SKM-1 (cell line): ENCODE results near the gene UPF3B.
"Not testable (repeated sequence)": the region's sequence is repeated elsewhere in the genome, so short reads cannot be mapped to it uniquely, and the experiment has no call there.

Source experiments
- DNase-seq: peaks from one replicate; lab custom pipeline; 2025; ENCODE audit not compliant: unreplicated experiment; lab: John Stamatoyannopoulos, UW

The UPF3B gene, protein sequence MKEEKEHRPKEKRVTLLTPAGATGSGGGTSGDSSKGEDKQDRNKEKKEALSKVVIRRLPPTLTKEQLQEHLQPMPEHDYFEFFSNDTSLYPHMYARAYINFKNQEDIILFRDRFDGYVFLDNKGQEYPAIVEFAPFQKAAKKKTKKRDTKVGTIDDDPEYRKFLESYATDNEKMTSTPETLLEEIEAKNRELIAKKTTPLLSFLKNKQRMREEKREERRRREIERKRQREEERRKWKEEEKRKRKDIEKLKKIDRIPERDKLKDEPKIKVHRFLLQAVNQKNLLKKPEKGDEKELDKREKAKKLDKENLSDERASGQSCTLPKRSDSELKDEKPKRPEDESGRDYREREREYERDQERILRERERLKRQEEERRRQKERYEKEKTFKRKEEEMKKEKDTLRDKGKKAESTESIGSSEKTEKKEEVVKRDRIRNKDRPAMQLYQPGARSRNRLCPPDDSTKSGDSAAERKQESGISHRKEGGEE

DNA sequence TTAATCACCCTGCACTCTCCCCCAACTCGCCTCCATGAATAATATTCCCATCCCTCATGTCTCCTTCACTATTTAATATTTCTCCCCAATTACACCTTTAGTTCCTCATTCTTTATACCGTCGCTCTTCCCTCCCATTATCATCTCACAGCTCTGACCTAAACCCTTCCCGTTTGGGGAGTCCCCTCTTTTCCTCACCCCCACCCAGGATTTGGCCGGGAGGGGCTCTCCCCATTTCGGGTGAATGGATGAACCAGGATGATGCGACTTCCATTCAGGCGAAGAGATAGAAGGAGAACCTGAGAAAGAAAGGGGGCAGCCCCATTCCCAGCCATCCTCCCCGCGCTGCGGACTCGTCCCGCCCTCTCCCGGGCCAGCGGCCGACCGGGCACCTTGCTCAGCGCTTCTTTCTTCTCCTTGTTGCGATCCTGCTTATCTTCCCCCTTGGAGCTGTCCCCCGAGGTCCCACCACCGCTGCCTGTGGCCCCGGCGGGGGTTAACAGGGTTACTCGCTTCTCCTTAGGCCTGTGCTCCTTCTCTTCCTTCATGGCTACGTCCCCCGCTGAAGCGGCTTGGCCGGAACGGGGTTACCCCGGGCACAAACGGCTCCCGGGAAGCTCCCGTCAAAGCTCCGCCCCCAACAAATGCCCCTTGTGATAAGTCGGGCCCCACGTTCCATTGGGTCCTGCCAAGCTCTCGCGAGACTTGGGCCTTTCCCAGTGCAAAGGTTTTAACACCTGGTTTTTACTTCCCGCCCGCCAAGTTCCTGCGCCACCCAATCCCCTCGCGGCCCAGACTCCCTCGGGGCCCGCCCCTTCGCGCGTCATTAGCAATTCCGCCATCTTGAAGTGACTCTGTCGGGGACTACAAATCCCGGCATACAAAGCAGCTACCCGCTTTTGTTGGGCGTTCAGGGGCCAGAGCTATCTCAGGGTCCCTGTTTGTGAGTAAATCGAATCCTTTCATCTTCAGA lies at the start of gene UPF3B:
UPF3B (minus strand) TSS at position 582 of the 972 bp plus-strand sequence; CDS start at position 547, 35 bp downstream.
- peak; percentile 87 for DNase-seq

DNA sequence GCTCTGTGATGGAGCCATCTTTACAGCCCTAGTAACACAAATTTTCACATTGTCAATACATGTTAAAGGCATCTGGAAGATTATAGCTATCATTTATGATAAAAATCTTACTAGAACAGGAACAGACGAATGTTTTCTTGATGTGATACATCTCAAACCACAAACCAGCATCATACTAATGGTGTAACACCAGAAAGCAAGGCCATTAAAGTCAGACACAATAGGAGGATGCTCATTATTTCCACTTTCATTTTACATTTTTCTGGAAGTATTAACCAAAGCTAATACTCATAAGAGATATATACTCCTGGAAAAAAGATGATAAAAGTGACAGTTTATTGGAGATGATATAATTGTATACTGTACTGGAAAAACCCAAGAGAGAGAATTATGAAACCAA lies 48.2 kb upstream of the UPF3B start:
- no peak for DNase-seq

DNA sequence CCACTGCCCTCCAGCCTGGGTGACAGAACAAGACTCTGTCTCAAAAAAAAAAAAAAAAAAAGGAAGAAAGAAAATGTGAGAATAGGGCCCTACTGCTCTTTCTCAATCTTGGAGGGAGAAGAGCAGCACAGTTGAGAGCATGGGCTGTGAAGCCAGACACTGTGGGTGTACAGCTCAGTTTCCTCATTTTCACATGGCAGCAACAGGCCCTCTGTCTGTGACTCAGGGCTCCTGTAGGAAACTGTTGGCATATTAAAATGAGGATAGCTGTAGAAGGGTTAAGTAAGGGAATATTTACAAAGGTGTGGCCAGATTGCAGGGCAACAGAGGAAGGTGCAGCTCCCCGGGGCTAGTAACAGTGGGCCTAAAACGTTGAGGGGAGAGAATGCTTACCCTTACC lies 46.4 kb upstream of the UPF3B start:
- DNase-seq: peak; percentile 45

DNA sequence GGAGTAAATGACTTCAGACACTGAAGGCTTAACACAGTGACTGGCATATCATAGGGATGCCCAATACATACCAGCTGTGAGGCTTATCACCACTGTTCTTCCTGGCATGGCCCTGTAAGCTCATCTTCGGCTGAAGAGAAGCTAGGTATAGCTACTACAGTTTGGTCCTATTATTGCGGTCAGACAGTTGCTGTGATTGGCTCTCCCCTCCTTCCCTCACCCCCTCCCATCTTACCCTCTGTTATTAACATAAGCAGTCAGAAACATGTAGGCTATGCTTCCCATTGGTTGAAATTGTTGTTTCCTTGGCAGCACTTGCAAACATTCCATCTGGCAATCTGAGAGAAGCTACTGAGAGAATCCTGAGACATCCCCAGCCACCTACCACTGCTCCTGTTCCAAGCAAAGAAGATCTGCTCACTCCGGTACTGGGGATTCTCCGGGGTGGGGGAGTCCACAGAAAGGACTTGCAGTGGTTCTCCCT lies 43.1 kb upstream of the UPF3B start, which contains the start of gene AKAP14:
AKAP14 (plus strand) TSS at position 51 of the 484 bp plus-strand sequence. CDS start 7,331 bp downstream, outside the sequence.
- no peak for DNase-seq

DNA sequence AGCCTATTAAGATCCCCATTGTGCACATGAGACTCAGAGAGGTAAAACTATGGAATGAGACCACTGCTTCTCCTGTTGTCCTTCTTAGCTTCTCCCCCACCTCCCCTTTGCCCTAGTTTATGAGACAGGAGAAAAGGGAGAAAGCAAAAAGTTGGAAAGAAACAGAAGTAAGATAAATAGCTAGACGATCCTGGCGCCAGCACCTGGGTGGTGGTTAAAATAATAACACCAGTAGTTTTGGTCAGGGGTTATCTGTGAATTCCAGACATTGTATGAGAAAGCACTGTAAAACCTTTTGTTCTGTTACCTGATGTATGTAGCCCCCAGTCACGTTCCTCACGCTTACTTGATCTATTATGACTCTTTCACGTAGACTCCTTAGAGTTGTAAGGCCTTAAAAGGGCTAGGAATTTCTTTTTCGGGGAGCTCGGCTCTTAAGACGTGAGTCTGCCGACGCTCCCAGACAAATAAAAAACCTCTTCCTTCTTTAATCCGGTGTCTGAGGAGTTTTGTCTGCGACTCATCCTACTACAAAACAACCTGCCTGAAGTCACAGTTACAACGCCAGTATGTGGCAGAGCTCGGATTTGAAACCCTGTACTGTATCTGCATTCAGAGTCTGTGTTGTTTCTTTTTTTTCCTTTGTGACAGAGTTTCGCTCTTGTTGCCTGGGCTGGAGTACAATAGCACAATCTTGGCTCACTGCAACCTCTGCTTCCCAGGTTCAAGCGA lies 39.4 kb upstream of the UPF3B start:
- not testable (repeated sequence) for DNase-seq

DNA sequence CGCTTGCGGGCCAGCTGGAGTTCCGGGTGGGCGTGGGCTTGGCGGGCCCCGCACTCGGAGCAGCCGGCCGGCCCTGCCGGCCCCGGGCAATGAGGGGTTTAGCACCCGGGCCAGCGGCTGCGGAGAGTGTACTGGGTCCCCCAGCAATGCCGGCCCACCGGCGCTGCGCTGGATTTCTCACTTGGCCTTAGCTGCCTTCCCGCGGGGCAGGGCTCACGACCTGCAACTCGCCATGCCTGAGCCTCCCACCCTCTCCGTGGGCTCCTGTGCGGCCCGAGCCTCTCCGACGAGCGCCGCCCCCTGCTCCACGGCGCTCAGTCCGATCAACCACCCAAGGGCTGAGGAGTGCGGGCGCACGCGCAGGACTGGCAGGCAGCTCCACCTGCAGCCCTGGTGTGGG lies 37.9 kb upstream of the UPF3B start:
- DNase-seq: not testable (repeated sequence)

DNA sequence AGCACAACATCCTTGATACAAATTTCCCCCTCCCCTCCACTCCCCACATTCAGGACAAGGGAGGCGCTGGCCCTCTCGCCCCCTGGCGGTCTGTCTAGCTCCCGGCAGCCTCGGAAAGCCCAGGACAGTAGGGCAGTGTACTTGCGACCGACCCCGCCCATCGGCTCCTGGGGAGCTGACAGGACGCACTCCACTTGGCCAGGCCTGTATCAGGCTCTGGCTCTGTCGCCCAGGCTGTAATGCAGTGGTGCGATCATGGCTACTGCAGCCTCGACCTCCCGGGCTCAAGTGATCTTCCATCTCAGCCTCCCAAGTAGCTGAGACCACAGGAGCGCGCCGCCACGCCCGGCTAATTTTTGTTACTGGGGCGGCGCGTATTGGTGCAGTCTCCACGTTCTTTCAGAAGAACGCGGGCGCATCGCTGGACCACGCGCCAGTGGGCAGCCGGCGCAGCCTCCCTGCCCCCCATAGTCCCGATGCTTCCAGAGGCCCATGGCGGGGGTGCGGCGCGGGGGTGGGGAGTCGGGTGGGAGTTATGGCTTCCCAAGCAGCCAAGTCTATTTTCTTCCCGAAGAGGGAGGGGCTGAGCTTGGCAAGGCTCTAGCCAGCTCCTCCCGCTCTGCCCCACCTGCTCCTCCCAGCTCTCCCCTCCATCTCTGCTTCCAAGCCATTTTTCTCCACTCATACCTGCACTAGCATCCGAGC lies 35.1 kb upstream of the UPF3B start:
- peak; percentile 6 for DNase-seq

DNA sequence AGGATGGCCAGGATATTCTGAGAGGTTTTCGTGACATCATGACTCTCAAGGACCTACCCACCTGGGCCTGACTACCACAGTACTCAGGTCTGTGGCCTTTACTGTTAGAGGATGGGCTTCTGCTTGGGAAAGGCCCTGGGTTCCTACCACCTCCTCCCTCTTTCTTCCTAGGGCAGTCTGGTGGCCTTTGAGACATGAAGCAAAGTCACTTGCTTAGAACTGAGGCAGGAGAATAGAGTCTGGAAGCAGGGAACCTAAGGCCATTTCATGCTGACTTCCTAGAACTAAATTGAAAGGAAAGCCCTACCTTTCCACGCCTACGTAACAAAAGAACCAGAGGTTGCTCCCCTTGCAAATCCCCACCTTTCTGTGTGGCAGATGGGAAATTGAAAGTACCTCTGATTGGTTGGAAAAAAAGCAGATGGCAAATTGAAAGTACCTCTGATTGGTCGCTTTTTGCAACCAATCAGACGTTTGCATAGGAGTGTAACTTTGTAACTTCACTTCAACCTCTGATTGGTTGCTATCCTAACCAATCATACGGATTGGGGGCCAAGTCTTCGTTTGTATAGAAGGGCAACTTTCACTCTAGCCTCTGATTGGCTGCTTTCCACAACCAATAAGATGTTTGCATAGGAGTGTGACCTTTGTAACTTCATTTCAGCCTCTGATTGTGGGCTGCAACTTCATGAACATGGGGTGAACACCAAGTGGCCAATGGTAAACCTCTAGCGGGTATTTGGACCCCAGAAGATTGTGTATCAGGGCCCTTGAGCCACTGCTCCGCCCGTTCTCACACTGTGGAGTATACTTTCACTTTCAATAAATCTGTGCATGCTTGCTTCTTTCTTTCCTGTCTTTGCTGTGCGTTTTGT lies 33.0 kb upstream of the UPF3B start:
- no peak for DNase-seq

DNA sequence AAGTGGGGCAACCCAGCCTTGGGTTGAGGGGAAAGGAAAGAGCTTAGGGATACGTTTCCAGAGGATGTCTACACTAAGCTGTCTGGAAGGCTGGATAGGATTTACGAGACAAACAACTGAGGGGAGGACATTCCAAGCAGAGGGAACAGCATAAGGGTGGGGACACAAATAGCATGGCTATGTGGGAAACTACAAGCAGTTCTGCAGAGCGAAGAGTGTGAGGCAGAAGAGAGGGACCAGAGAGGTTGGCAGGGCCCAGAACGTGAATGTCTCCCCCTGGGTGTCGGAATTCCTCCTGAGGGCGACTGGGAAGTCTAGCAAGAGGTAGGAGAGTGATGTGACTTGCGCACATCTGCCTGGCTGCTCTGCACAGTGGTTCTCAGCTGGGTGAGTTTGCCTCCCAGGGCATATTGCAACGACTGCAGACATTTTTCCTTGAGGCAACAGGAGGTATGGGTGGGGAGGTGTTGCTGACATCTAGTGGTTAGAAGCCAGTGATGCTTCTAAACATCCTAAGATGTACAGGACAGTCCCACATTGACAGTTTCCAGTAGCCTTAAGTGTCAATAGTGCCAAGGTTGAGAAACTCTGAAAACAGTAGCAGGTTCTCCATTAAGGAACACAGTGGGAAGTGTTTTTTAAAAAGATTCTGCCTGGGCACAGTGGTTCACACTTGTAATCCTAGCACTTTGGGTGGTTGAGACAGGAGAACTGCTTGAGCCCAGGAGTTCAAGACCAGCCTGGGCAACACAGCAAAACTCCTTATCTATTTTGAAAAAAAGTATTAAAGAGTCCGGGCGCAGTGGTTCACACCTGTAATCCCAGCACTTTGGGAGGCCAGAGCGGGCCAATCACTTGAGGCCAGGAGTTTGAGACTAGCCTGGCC lies 28.0 kb upstream of the UPF3B start:
- DNase-seq: peak; percentile 4

DNA sequence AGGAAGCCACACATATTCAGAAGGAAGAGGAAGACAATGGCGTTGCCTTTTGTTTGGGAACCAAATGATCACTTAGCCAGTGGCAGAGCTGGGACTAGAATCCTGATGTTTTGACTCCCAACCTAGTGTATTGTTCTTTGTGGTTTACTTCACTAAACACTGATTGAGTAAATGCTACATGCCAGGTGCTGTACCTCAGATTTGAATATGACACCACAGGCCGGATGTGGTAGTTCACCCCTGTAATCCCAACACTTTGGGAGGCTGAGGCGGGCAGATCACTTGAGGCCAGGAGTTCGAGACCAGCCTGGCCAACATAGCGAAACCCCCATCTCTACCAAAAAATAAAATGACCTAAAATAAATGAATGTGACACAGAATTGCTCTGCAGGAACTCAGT lies 27.3 kb upstream of the UPF3B start:
- DNase-seq: no peak

DNA sequence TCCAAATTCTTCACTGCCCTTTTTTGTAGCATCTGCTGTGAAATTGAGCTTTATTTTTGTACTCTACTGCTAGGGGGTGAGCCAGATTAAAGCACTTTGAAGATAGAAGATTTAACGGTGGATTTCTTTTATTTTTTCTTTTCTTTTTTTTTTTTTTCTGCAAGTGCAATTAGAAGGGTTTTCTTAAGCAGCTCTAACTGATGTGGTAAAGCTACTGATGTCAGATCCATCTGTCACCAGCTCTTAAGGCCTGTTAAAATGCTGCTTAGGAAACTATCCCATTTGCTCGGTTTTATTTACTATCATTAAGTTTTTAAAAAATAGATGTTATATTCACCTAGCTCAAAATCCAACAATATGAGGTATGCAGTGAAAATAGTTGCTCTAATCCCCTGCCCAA lies 26.0 kb upstream of the UPF3B start:
- no peak for DNase-seq

DNA sequence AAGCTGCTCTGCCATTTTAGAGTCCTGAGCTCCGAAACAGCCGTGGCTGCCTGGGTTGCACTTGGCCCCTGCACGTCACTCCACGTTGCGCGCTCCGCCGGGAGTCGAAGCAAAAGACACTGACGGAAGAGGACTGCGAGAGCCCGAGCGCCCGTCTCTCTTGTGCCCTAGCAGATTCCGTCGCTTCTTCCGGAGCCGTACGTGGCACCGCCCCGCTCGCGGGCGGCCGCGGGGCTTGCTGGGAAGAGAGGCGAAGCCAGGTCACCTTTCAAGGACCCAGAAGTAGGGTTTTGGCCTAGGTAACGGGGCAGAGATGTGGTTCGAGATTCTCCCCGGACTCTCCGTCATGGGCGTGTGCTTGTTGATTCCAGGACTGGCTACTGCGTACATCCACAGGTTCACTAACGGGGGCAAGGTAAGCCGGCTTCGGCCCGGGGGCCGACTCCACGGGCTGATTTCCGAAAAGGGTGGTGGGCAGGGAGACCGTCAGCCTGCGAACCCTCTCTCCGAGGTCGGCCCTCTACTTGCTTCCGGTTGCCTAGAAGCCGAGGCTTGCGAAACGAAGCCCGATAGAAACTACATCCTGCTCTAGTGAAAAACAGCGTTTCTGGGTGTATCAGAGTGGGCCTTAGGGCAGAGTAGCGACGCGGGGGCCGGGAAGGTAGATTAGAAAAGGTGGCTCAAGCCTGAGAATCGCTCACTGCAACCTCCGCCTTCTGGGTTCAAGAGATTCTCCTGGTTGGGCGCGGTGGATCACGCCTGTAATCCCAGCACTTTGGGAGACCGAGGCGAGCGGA lies 19.0 kb upstream of the UPF3B start, which contains the start of the genes NDUFA1 and RNF113A:
NDUFA1 (plus strand) TSS at position 234 of the 797 bp plus-strand sequence; CDS start at position 314, 80 bp downstream.
RNF113A (minus strand) TSS at position 135 of the 797 bp plus-strand sequence; CDS start at position 15, 120 bp downstream.
- peak; percentile 55 for DNase-seq

DNA sequence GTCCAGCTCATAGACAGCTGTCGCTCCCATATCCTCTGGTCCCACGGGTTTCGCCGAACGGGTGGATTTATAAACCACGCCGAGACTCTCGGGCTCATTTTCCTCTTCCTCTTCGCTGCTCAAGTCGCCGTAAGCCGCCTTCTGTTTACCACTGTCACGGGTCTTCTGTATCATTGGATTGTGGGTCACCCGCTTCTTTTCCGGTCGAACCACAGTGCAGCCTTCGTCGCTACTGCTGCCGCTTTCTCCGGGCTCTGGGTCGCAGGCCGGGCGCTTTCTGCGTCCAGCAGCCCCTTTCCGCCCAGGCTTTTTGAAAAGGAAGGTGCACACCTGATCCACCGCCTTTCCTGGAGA lies 18.5 kb upstream of the UPF3B start:
- no peak for DNase-seq

DNA sequence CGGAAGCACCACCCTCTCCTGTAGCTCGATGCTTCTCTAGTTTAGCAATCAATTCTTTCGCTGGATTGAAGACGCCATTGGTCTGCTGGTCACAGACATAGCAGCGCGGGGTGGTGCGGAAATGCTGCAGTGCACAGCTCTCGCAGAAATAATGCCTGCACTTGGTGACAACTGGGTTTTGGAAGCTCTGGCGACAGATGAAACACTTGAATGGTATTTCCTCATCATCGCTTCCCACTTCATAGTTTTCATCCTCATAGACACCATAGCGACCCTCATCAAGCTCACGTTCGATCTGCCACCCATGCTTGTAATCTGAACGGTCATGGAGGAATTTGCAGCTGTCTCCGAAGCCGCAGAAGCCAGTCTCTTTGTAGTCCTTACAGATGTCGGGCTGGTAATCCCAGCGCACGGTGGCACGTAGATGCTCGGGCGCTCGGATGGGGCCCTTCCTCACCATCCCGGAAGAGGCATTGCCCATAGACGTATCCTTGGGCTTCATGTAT lies 17.9 kb upstream of the UPF3B start:
- no peak for DNase-seq

DNA sequence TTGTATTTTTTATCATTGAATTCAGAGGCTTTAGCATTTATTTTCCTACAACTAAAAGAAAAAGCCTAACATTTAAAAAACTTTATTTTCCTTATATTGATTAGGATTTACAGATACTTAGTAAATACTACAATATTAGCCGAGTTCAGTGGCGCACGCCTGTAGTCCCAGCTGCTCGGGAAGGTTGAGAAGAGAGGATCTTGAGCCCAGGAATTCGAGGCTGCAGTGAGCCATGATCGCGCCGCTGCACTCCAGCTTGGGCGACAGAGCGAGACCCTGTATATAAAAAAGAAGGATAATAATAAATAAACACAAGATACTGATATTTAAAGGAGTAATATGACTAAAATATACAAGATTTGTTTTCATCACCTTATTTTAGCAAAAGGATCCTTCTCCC lies 681 bp upstream of the UPF3B start:
- no peak for DNase-seq

DNA sequence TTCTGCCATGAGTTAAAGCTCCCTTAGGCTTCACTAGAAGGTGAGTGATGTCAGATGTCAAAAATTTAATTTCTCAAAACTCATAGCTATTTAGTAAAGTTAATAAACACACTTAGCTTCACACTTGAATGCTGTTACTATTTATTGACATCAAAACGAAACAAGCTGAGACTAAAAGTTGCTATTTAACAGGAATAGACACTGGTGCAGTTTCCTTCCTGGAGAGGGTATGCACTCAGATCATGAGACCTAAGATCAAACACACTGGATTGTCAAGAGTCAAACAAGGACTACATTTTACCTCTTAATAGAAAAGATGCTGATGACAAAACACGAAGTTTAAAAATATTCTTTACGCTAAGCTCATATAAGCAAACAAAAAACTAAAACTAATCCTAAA lies 18.9 kb downstream of the UPF3B start:
- DNase-seq: no peak

DNA sequence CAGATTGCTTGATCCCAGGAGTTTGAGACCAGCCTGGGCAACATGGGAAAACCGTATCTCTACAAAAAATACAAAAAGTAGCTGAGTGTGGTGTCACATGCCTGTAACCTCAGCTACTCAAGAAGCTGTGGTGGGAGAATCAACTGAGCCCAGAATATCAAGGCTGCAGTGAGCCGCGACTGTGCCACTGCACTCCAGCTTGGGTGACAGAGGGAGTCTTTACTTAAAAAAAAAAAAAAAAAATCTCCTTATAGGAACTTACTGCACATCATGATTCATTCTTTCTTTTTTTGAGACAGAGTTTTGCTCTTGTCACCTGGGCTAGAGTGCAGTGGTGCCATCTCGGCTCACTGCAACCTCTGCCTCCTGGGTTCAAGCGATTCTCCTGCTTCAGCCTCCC lies 24.3 kb downstream of the UPF3B start:
- no peak for DNase-seq
